GM23338 (cell line): Measurements from ENCODE around the gene SVBP. TPM values are rescaled to one million over a fixed set of nuclear protein-coding genes. Genes with fewer than 3 reads are reported as not detected.

Experiments
- ATAC-seq: fragments of 200-7000 bp; cut with Tn5 transposase; 3 replicates; pipeline ENCODE4 v1.9.1; 2020
- DNase-seq: peaks from one replicate; pipeline ENCODE4 v3.0.0-alpha.2; 2015; ENCODE audit warnings: low spot score
- H2AFZ ChIP-seq: fragments of 200-600 bp; sonication (generic); 2 replicates; pipeline ENCODE4 v1.8.0; 2016; ENCODE audit warnings: antibody characterized with exemption, mild to moderate bottlenecking, moderate library complexity
- H3F3A ChIP-seq: fragments of 200-600 bp; sonication (generic); replicated peaks from 2 replicates; pipeline ENCODE4 v1.8.0; 2017; ENCODE audit warnings: antibody characterized with exemption, mixed run types, low read depth
- H3K27ac ChIP-seq: fragments of 200-600 bp; sonication (generic); 2 replicates; pipeline ENCODE4 v1.6.1; 2016; ENCODE audit warnings: low read depth
- H3K27me3 ChIP-seq: fragments of 200-600 bp; sonication (generic); 2 replicates; pipeline ENCODE4 v1.8.0; 2016; ENCODE audit warnings: mild to moderate bottlenecking, mixed run types, moderate library complexity; ENCODE audit not compliant: insufficient read depth
- H3K36me3 ChIP-seq: fragments of 200-600 bp; sonication (generic); 2 replicates; pipeline ENCODE4 v1.8.0; 2016; ENCODE audit warnings: mild to moderate bottlenecking; ENCODE audit not compliant: insufficient read depth
- H3K4me1 ChIP-seq: fragments of 200-600 bp; sonication (generic); 2 replicates; pipeline ENCODE4 v1.8.0; 2016; ENCODE audit warnings: mild to moderate bottlenecking, moderate library complexity; ENCODE audit not compliant: insufficient read depth
- H3K4me2 ChIP-seq: fragments of 200-600 bp; sonication (generic); 2 replicates; pipeline ENCODE4 v1.7.1; 2017; ENCODE audit warnings: mixed run types
- H3K4me3 ChIP-seq: fragments of 200-600 bp; sonication (generic); 2 replicates; pipeline ENCODE4 v1.6.1; 2016; ENCODE audit warnings: mixed run types
- H3K79me2 ChIP-seq: fragments of 200-600 bp; sonication (generic); replicated peaks from 2 replicates; pipeline ENCODE4 v1.8.0; 2017; ENCODE audit warnings: mild to moderate bottlenecking; ENCODE audit not compliant: insufficient read depth
- H3K9me2 ChIP-seq: fragments of 200-600 bp; sonication (generic); 2 replicates; pipeline ENCODE4 v1.8.0; 2017; ENCODE audit not compliant: insufficient read depth
- H4K20me1 ChIP-seq: fragments of 200-600 bp; sonication (generic); replicated peaks from 2 replicates; pipeline ENCODE4 v1.8.0; 2017; ENCODE audit warnings: mild to moderate bottlenecking; ENCODE audit not compliant: insufficient read depth
- H3K27ac Mint-ChIP-seq: 2 replicates; pipeline ENCODE4 v1.8.0; 2020; ENCODE audit warnings: inconsistent platforms, mild to moderate bottlenecking, moderate library complexity, mixed read lengths
- H3K27me3 Mint-ChIP-seq: 3 replicates; pipeline ENCODE4 v1.8.0; 2022; ENCODE audit warnings: low read depth, mild to moderate bottlenecking, moderate library complexity, mixed read lengths, inconsistent platforms; ENCODE audit not compliant: insufficient read depth, poor library complexity
- H3K36me3 Mint-ChIP-seq: 3 replicates; pipeline ENCODE4 v1.8.0; 2021; ENCODE audit warnings: low read depth, mild to moderate bottlenecking, inconsistent platforms, moderate library complexity, mixed read lengths
- H3K4me1 Mint-ChIP-seq: 3 replicates; pipeline ENCODE4 v1.8.0; 2020; ENCODE audit warnings: mild to moderate bottlenecking, inconsistent platforms, mixed read lengths
- H3K4me3 Mint-ChIP-seq: 3 replicates; pipeline ENCODE4 v1.8.0; 2021; ENCODE audit warnings: moderate library complexity, mild to moderate bottlenecking, inconsistent platforms, mixed read lengths
- H3K9me3 Mint-ChIP-seq: 3 replicates; pipeline ENCODE4 v1.8.0; 2020; ENCODE audit warnings: moderate library complexity, mild to moderate bottlenecking, inconsistent platforms, mixed read lengths
- CREB1 ChIP-seq: fragments of 250-450 bp; sonication (Bioruptor Pico); IDR thresholded peaks from 2 replicates; pipeline ENCODE4 v1.5.0; 2020; ENCODE audit warnings: low read depth, mild to moderate bottlenecking, moderate library complexity
- EZH2 ChIP-seq: fragments of 200-600 bp; sonication (generic); IDR thresholded peaks from one replicate; pipeline ENCODE4 v1.8.0; 2017; ENCODE audit warnings: antibody characterized with exemption, mild to moderate bottlenecking, low read depth; ENCODE audit not compliant: unreplicated experiment
- EZH2phosphoT487 ChIP-seq: fragments of 200-600 bp; sonication (generic); IDR thresholded peaks from one replicate; pipeline ENCODE4 v1.8.1; 2018; ENCODE audit warnings: antibody characterized with exemption; ENCODE audit not compliant: unreplicated experiment
- JUNB ChIP-seq: IDR thresholded peaks from one replicate; pipeline ENCODE4 v1.6.1; 2016; ENCODE audit warnings: antibody characterized with exemption; ENCODE audit not compliant: unreplicated experiment
- NANOG ChIP-seq: IDR thresholded peaks from 2 replicates; pipeline ENCODE4 v1.6.1; 2016; ENCODE audit warnings: antibody characterized with exemption, borderline replicate concordance
- STAT1 ChIP-seq: IDR thresholded peaks from one replicate; pipeline ENCODE4 v1.6.1; 2016; ENCODE audit warnings: antibody characterized with exemption; ENCODE audit not compliant: unreplicated experiment
- ZNF114 ChIP-seq: fragments of 250-450 bp; sonication (Bioruptor Pico); IDR thresholded peaks from 2 replicates; pipeline ENCODE4 v1.5.0; 2020; ENCODE audit warnings: mild to moderate bottlenecking, moderate library complexity
- ZNF331 ChIP-seq: fragments of 250-450 bp; sonication (Bioruptor Pico); IDR thresholded peaks from 2 replicates; pipeline ENCODE4 v1.5.0; 2020; ENCODE audit warnings: low read depth, mild to moderate bottlenecking, moderate library complexity
- polyA plus RNA-seq: library from polyadenylated mRNA; unstranded; fragments of >200 nt; fragmentation: Nextera tagmentation; extraction: Ambion mirVana; gene quantifications from 2 replicates; pipeline ENCODE4 v1.2.1, GENCODE V29; 2016
- total RNA-seq: library from RNA; depleted of rRNA; stranded (reverse); fragments of >200 nt; shearing (Covaris generic); gene quantifications from 2 replicates; pipeline ENCODE4 v1.2.3, GENCODE V29; 2014
- TF ChIP-seq, protein P1 (sequence below): IDR thresholded peaks from one replicate; pipeline ENCODE4 v1.6.1; 2018; ENCODE audit warnings: antibody characterized with exemption; ENCODE audit not compliant: unreplicated experiment
- TF ChIP-seq, protein P2 (sequence below): fragments of 250-450 bp; sonication (Bioruptor Pico); IDR thresholded peaks from 2 replicates; pipeline ENCODE4 v1.5.0; 2020; ENCODE audit warnings: mild to moderate bottlenecking, moderate library complexity
- TF ChIP-seq, protein P3 (sequence below): IDR thresholded peaks from 2 replicates; pipeline ENCODE4 v1.6.1; 2016; ENCODE audit warnings: antibody characterized with exemption

The SVBP gene
- total and polyA plus RNA-seq, 2 experiments from 2014 or later = 22.1 to 82.1 TPM

DNA sequence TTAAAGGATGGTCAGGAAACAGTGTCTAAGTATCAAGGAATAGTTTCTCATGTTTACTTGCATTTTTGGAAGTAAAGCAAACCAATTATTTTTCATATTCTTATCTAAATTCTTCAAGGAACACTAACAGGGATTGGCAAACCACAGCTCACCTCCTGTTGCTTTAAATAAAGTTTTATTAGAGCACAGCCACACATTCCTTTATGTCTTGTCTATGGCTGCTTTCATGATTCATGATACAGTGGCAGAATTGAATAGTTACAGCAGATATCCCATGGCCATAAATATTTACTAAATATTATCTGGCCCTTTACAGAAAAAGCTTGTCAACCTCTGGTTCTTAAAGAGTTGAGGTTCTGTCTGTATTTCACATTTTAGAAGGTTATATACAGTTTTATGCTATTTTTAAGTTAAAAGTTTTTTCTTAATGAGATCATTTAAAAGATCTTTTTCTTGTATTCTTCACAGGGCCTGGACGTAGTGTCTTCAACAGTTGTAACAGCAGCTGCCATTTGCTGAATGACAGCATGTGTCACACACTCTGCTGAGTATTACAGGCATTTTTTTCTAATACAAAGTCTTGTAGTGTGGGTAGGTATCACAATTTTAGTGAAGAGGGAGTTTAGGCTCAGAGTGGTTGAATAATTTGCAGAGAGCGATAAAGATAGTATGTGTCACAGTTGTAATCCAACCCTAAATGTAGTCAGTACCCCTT lies 31.8 kb upstream of the SVBP start (continued):
- no peak for TF ChIP-seq JUNB

DNA sequence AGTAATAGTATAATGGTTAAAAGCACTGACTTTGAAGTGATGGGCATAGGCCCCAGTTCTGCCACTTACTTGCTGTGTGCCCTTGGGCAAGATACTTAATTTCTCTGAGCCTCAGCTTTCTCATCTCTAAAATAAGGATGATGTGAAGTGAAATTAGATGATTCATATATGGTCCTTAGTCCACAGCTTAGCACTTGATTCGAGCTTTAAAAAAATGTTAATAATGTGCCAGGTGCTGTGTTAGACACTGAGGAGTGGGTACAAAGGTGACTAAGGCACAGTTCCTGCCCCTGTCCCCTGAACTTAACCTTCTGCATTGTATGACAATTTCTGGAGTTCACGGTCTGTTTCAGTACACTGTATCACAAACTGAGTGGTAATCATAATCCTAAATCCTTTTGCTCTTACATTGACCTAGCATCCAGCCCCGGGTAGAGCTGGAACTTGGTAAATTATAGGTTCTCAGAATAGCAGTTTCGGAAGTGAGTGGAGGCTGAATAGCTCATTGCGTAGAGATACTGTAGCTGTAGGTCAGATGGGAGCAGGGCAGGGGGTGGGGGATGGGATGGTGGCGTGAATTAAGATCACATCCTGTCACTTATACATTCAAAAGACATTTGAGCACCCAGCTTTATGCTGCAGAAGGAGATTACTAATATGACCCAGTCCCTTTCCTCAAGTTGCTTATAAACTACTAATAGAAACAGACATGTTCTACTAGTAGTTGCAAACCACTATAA lies 30.7 kb upstream of the SVBP start:
- H3K9me3 Mint-ChIP-seq = no peaks in the 10 kb centered on the region; the same call in 2 of the 3 replicates
- H3K36me3 ChIP-seq = peaks cover 14% of the 10 kb centered on the region; the same call in 1 of the 2 replicates

More for the DNA sequence above, 30.7 kb upstream of the SVBP start:
- Histone ChIP-seq H4K20me1 (0 out of 2 replicates have a peak, but pooled peaks cover 4% of the 10 kb centered on the region), H3K27ac (no peak overlapping the region), H3K4me3 (peak overlapping the region; percentile 63), H3K9me2 (no peaks in the 10 kb centered on the region), H3K79me2 (peaks cover 25% of the 10 kb centered on the region), H2AFZ (no peak overlapping the region), H3K4me1 (peaks cover 27% of the 10 kb centered on the region), H3K27me3 (no peaks in the 10 kb centered on the region), H3F3A (no peaks in the 10 kb centered on the region), H3K4me2 (peak overlapping the region; percentile 99)
- Mint-ChIP-seq H3K36me3 (peaks cover 48% of the 10 kb centered on the region), H3K4me3 (peak overlapping the region; percentile 95), H3K27me3 (peaks cover 4% of the 10 kb centered on the region), H3K4me1 (peaks cover 20% of the 10 kb centered on the region), H3K27ac (no peak overlapping the region)
- no peak for ATAC-seq
- TF ChIP-seq EZH2 = no peak
- TF ChIP-seq JUNB = no peak
- TF ChIP-seq, protein P1, sequence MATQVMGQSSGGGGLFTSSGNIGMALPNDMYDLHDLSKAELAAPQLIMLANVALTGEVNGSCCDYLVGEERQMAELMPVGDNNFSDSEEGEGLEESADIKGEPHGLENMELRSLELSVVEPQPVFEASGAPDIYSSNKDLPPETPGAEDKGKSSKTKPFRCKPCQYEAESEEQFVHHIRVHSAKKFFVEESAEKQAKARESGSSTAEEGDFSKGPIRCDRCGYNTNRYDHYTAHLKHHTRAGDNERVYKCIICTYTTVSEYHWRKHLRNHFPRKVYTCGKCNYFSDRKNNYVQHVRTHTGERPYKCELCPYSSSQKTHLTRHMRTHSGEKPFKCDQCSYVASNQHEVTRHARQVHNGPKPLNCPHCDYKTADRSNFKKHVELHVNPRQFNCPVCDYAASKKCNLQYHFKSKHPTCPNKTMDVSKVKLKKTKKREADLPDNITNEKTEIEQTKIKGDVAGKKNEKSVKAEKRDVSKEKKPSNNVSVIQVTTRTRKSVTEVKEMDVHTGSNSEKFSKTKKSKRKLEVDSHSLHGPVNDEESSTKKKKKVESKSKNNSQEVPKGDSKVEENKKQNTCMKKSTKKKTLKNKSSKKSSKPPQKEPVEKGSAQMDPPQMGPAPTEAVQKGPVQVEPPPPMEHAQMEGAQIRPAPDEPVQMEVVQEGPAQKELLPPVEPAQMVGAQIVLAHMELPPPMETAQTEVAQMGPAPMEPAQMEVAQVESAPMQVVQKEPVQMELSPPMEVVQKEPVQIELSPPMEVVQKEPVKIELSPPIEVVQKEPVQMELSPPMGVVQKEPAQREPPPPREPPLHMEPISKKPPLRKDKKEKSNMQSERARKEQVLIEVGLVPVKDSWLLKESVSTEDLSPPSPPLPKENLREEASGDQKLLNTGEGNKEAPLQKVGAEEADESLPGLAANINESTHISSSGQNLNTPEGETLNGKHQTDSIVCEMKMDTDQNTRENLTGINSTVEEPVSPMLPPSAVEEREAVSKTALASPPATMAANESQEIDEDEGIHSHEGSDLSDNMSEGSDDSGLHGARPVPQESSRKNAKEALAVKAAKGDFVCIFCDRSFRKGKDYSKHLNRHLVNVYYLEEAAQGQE = no peak
- no peak for TF ChIP-seq NANOG
- TF ChIP-seq STAT1 = no peak
- TF ChIP-seq EZH2phosphoT487 = no peak
- TF ChIP-seq CREB1 (CRISPR knock-in tag) = no peak
- no peak for TF ChIP-seq ZNF114 (CRISPR knock-in tag)
- no peak for TF ChIP-seq ZNF331
- TF ChIP-seq, protein P2, sequence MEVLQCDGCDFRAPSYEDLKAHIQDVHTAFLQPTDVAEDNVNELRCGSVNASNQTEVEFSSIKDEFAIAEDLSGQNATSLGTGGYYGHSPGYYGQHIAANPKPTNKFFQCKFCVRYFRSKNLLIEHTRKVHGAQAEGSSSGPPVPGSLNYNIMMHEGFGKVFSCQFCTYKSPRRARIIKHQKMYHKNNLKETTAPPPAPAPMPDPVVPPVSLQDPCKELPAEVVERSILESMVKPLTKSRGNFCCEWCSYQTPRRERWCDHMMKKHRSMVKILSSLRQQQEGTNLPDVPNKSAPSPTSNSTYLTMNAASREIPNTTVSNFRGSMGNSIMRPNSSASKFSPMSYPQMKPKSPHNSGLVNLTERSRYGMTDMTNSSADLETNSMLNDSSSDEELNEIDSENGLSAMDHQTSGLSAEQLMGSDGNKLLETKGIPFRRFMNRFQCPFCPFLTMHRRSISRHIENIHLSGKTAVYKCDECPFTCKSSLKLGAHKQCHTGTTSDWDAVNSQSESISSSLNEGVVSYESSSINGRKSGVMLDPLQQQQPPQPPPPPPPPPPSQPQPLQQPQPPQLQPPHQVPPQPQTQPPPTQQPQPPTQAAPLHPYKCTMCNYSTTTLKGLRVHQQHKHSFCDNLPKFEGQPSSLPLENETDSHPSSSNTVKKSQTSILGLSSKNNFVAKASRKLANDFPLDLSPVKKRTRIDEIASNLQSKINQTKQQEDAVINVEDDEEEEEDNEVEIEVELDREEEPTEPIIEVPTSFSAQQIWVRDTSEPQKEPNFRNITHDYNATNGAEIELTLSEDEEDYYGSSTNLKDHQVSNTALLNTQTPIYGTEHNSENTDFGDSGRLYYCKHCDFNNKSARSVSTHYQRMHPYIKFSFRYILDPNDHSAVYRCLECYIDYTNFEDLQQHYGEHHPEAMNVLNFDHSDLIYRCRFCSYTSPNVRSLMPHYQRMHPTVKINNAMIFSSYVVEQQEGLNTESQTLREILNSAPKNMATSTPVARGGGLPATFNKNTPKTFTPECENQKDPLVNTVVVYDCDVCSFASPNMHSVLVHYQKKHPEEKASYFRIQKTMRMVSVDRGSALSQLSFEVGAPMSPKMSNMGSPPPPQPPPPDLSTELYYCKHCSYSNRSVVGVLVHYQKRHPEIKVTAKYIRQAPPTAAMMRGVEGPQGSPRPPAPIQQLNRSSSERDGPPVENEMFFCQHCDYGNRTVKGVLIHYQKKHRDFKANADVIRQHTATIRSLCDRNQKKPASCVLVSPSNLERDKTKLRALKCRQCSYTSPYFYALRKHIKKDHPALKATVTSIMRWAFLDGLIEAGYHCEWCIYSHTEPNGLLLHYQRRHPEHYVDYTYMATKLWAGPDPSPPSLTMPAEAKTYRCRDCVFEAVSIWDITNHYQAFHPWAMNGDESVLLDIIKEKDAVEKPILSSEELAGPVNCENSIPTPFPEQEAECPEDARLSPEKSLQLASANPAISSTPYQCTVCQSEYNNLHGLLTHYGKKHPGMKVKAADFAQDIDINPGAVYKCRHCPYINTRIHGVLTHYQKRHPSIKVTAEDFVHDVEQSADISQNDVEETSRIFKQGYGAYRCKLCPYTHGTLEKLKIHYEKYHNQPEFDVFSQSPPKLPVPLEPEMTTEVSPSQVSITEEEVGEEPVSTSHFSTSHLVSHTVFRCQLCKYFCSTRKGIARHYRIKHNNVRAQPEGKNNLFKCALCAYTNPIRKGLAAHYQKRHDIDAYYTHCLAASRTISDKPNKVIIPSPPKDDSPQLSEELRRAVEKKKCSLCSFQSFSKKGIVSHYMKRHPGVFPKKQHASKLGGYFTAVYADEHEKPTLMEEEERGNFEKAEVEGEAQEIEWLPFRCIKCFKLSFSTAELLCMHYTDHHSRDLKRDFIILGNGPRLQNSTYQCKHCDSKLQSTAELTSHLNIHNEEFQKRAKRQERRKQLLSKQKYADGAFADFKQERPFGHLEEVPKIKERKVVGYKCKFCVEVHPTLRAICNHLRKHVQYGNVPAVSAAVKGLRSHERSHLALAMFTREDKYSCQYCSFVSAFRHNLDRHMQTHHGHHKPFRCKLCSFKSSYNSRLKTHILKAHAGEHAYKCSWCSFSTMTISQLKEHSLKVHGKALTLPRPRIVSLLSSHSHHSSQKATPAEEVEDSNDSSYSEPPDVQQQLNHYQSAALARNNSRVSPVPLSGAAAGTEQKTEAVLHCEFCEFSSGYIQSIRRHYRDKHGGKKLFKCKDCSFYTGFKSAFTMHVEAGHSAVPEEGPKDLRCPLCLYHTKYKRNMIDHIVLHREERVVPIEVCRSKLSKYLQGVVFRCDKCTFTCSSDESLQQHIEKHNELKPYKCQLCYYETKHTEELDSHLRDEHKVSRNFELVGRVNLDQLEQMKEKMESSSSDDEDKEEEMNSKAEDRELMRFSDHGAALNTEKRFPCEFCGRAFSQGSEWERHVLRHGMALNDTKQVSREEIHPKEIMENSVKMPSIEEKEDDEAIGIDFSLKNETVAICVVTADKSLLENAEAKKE = no peak
- TF ChIP-seq, protein P3, sequence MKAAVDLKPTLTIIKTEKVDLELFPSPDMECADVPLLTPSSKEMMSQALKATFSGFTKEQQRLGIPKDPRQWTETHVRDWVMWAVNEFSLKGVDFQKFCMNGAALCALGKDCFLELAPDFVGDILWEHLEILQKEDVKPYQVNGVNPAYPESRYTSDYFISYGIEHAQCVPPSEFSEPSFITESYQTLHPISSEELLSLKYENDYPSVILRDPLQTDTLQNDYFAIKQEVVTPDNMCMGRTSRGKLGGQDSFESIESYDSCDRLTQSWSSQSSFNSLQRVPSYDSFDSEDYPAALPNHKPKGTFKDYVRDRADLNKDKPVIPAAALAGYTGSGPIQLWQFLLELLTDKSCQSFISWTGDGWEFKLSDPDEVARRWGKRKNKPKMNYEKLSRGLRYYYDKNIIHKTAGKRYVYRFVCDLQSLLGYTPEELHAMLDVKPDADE = no peak
- no peak for DNase-seq
